H1 (cell line): Measurements from ENCODE around the gene FBXO45. TPM values are rescaled to one million over a fixed set of nuclear protein-coding genes. Genes with fewer than 3 reads are reported as not detected.
A peak's percentile ranks its signal among the peaks of the same experiment; 100 is the strongest.

ENCODE experiments used
- CTCF ChIA-PET: fragments of 300-600 bp; sonication (Branson Sonifier 250); formaldehyde crosslinking; loops from one replicate; lab custom pipeline; 2021; ENCODE audit not compliant: partially characterized antibody; lab: Charles Lee
- POLR2A ChIA-PET: fragments of 300-600 bp; sonication (Branson Sonifier 250); formaldehyde crosslinking; loops from one replicate; lab custom pipeline; 2021; ENCODE audit warnings: inconsistent platforms; ENCODE audit not compliant: partially characterized antibody; lab: Charles Lee
- DNase-seq, 2 experiments: peaks; one replicate each; pipeline versions ENCODE4 v3.0.0 to v3.0.0-alpha.2; 2010 to 2022; ENCODE audit warnings: low spot score in 2 of 2, low read depth in 1 of 2, mixed read lengths in 1 of 2
- FAIRE-seq: peaks from 2 replicates; lab custom pipeline; 2011; peaks lifted over from hg19 to GRCh38; lab: Jason Lieb, UNC
- H2AFZ ChIP-seq: 2 replicates; pipeline ENCODE4 v1.8.1; 2012; ENCODE audit warnings: low read length, inconsistent platforms
- H2AK5ac ChIP-seq: 2 replicates; pipeline ENCODE4 v1.6.1; 2013; ENCODE audit warnings: low read depth, low read length
- H2BK120ac ChIP-seq: replicated peaks from 2 replicates; pipeline ENCODE3; 2013; ENCODE audit warnings: low read depth, low read length, inconsistent platforms
- H2BK12ac ChIP-seq: 2 replicates; pipeline ENCODE4 v1.6.1; 2013; ENCODE audit warnings: low read depth, low read length
- H2BK15ac ChIP-seq: 2 replicates; pipeline ENCODE4 v1.6.1; 2013; ENCODE audit warnings: low read length
- H2BK20ac ChIP-seq: 2 replicates; pipeline ENCODE4 v1.6.1; 2013; ENCODE audit warnings: low read length
- H2BK5ac ChIP-seq: 2 replicates; pipeline ENCODE4 v1.6.1; 2013; ENCODE audit warnings: low read depth, low read length
- H3K14ac ChIP-seq: 2 replicates; pipeline ENCODE4 v1.6.1; 2013; ENCODE audit warnings: inconsistent platforms; ENCODE audit not compliant: insufficient read length
- H3K18ac ChIP-seq: 2 replicates; pipeline ENCODE4 v1.6.1; 2013; ENCODE audit warnings: low read length; ENCODE audit errors: extremely low read depth
- H3K23ac ChIP-seq: 2 replicates; pipeline ENCODE4 v1.6.1; 2013; ENCODE audit warnings: inconsistent platforms; ENCODE audit not compliant: insufficient read length
- H3K23me2 ChIP-seq: 2 replicates; pipeline ENCODE4 v1.6.1; 2013; ENCODE audit warnings: low read depth, low read length
- H3K27ac ChIP-seq: 2 replicates; pipeline ENCODE4 v1.6.1; 2011; ENCODE audit warnings: low read depth, low read length, inconsistent platforms
- H3K27me3 ChIP-seq, 4 experiments: replicated peaks in 1 of 4; 1 replicate in 1 of 4; 2 replicates in 3 of 4; pipeline versions ENCODE4 v1.6.1 to v1.8.1; 2011 to 2013; ENCODE audit warnings: low read length in 3 of 4, mild to moderate bottlenecking in 3 of 4, inconsistent platforms in 2 of 4, mixed read lengths in 2 of 4, moderate library complexity in 1 of 4; ENCODE audit not compliant: control insufficient read depth in 3 of 4, insufficient read depth in 3 of 4; ENCODE audit errors: extremely low read depth in 1 of 4
- H3K36me3 ChIP-seq, 4 experiments: 2 replicates each; pipeline versions ENCODE4 v1.6.1 to v1.8.1; 2011 to 2013; ENCODE audit warnings: mild to moderate bottlenecking in 4 of 4, low read length in 3 of 4, moderate library complexity in 2 of 4, control low read depth in 1 of 4, inconsistent platforms in 1 of 4; ENCODE audit not compliant: insufficient read depth in 4 of 4, control insufficient read depth in 2 of 4
- H3K4ac ChIP-seq: replicated peaks from 2 replicates; pipeline ENCODE3; 2013; ENCODE audit warnings: low read length, low read depth, mixed read lengths, inconsistent platforms; ENCODE audit not compliant: insufficient read length
- H3K4me1 ChIP-seq, 4 experiments: replicated peaks in 1 of 4; 1 replicate in 1 of 4; 2 replicates in 3 of 4; pipeline versions ENCODE4 v1.6.1 to v1.8.1; 2011 to 2013; ENCODE audit warnings: low read length in 3 of 4, inconsistent platforms in 2 of 4, mixed read lengths in 1 of 4; ENCODE audit not compliant: insufficient read depth in 4 of 4, control insufficient read depth in 3 of 4
- H3K4me2 ChIP-seq, 2 experiments: 2 replicates each; pipeline versions ENCODE4 v1.6.1 to v1.8.1; 2011 to 2013; ENCODE audit warnings: low read depth in 2 of 2, low read length in 2 of 2, control low read depth in 1 of 2, inconsistent platforms in 1 of 2, mild to moderate bottlenecking in 1 of 2; ENCODE audit not compliant: insufficient read depth in 1 of 2
- H3K4me3 ChIP-seq, 4 experiments: fragments of 200-600, 300-600 bp in 1 of 4; sonication (generic), shearing (Covaris generic), sonication (Bioruptor Twin) in 1 of 4; 2 replicates each; pipeline versions ENCODE4 v1.5.1 to v1.8.1; 2011 to 2016; ENCODE audit warnings: low read length in 4 of 4, low read depth in 3 of 4, control low read depth in 2 of 4, inconsistent platforms in 2 of 4, mild to moderate bottlenecking in 2 of 4, mixed read lengths in 1 of 4, moderate library complexity in 1 of 4; ENCODE audit not compliant: insufficient read depth in 2 of 4; ENCODE audit errors: extremely low read depth in 1 of 4
- H3K56ac ChIP-seq: replicated peaks from 2 replicates; pipeline ENCODE3; 2013; ENCODE audit warnings: low read depth, mild to moderate bottlenecking, mixed read lengths, low read length, inconsistent platforms; ENCODE audit not compliant: insufficient read length
- H3K79me1 ChIP-seq: 2 replicates; pipeline ENCODE4 v1.6.1; 2013; ENCODE audit warnings: low read depth, low read length, control low read depth
- H3K79me2 ChIP-seq, 2 experiments: 2 replicates each; pipeline versions ENCODE4 v1.6.1 to v1.8.1; 2012 to 2013; ENCODE audit warnings: low read length in 2 of 2, mild to moderate bottlenecking in 2 of 2, inconsistent platforms in 1 of 2; ENCODE audit not compliant: insufficient read depth in 2 of 2, control insufficient read depth in 1 of 2
- H3K9ac ChIP-seq, 4 experiments: replicated peaks in 1 of 4; 1 replicate in 1 of 4; 2 replicates in 3 of 4; pipeline versions ENCODE4 v1.6.1 to v1.8.1; 2011 to 2013; ENCODE audit warnings: low read depth in 3 of 4, low read length in 3 of 4, control low read depth in 2 of 4, mild to moderate bottlenecking in 2 of 4, moderate library complexity in 2 of 4, inconsistent platforms in 1 of 4; ENCODE audit errors: extremely low read depth in 1 of 4
- H3K9me3 ChIP-seq, 2 experiments: 2 replicates each; pipeline versions ENCODE4 v1.6.1 to v1.8.1; 2012 to 2013; ENCODE audit warnings: mild to moderate bottlenecking in 2 of 2, moderate library complexity in 2 of 2, control low read depth in 1 of 2, inconsistent platforms in 1 of 2, low read depth in 1 of 2, low read length in 1 of 2, mixed read lengths in 1 of 2; ENCODE audit not compliant: insufficient read depth in 2 of 2
- H4K20me1 ChIP-seq, 2 experiments: replicated peaks in 1 of 2; 2 replicates each; pipeline versions ENCODE3 to v1.8.1; 2011 to 2013; ENCODE audit warnings: inconsistent platforms in 2 of 2, low read length in 2 of 2, mild to moderate bottlenecking in 1 of 2; ENCODE audit not compliant: insufficient read depth in 2 of 2, control insufficient read depth in 1 of 2
- H4K5ac ChIP-seq: 2 replicates; pipeline ENCODE4 v1.6.1; 2013; ENCODE audit warnings: low read length, low read depth, mixed read lengths, inconsistent platforms; ENCODE audit not compliant: insufficient read length
- H4K8ac ChIP-seq: 2 replicates; pipeline ENCODE4 v1.8.0; 2013; ENCODE audit warnings: mild to moderate bottlenecking, moderate library complexity, low read length, inconsistent platforms; ENCODE audit not compliant: insufficient read depth; ENCODE audit errors: extremely low read depth
- H4K91ac ChIP-seq: replicated peaks from 2 replicates; pipeline ENCODE3; 2013; ENCODE audit warnings: low read length, mixed read lengths, inconsistent platforms; ENCODE audit not compliant: insufficient read length
- CREB1 ChIP-seq: IDR thresholded peaks from 2 replicates; pipeline ENCODE4 v1.6.1; 2012; ENCODE audit warnings: inconsistent platforms
- KDM1A ChIP-seq: fragments of 200-600, 300-600 bp; sonication (generic); IDR thresholded peaks from 2 replicates; pipeline ENCODE4 v1.7.1; 2016; ENCODE audit warnings: mild to moderate bottlenecking, low read length, borderline replicate concordance
- KDM4A ChIP-seq: IDR thresholded peaks from one replicate; pipeline ENCODE4 v1.7.1; 2012; ENCODE audit warnings: low read depth, mild to moderate bottlenecking, moderate library complexity, low read length, inconsistent platforms; ENCODE audit not compliant: severe bottlenecking
- RAD21 ChIP-seq, 2 experiments: IDR thresholded peaks in 1 of 2; conservative IDR thresholded peaks in 1 of 2; 2 replicates each; pipeline ENCODE4 v1.6.1; 2011; ENCODE audit warnings: low read depth in 2 of 2, low read length in 2 of 2, improper control_type of control experiment in 1 of 2, inconsistent platforms in 1 of 2, mild to moderate bottlenecking in 1 of 2, moderate library complexity in 1 of 2
- WGBS, 2 experiments: shearing (Covaris generic) in 1 of 2; methylation state at CpG; one replicate each; pipeline versions ENCODE4 v1.1.6 to v1.1.7; 2013 to 2015; ENCODE audit warnings: low lambda C conversion rate in 2 of 2, mixed read lengths in 2 of 2, inconsistent platforms in 1 of 2, low coverage in 1 of 2, missing lambda C conversion rate in 1 of 2; ENCODE audit not compliant: insufficient replicate concordance in 2 of 2, insufficient coverage in 1 of 2, insufficient read length in 1 of 2; ENCODE audit errors: extremely low coverage in 1 of 2, missing lambda C conversion rate in 1 of 2; 5-methylcytosine and 5-hydroxymethylcytosine counted together
- polyA plus RNA-seq, 7 experiments: library from polyadenylated mRNA; depleted of rRNA in 3 of 7; stranded (reverse) in 5 of 7; unstranded in 2 of 7; fragments of >200 nt in 5 of 7; fragments of 200-250 nt in 2 of 7; gene quantifications; 1 replicate in 5 of 7; 2 replicates in 1 of 7; 4 replicates in 1 of 7; pipeline versions ENCODE4 v1.2.1 to v1.2.3, GENCODE V29; 2011 to 2013; ENCODE audit warnings: missing spikeins in 2 of 7, mixed read lengths in 2 of 7
- total RNA-seq: library from RNA; stranded (reverse); fragmentation: NEBNext Ultra II Directional; extraction: Animal tissue kit (Norgen Biotek cat#: 25700); gene quantifications from 2 replicates; pipeline ENCODE4 v1.2.1, GENCODE V29; 2021
- TF ChIP-seq, protein P1 (sequence below): IDR thresholded peaks from 2 replicates; pipeline ENCODE4 v1.6.1; 2011; ENCODE audit warnings: low read depth, mild to moderate bottlenecking, low read length; ENCODE audit not compliant: insufficient read depth
- TF ChIP-seq, protein P2 (sequence below), 3 experiments: IDR thresholded peaks; 1 replicate in 2 of 3; 2 replicates in 1 of 3; pipeline versions ENCODE4 v1.5.1 to v1.6.1; 2011; ENCODE audit warnings: low read length in 3 of 3, mild to moderate bottlenecking in 3 of 3, inconsistent platforms in 2 of 3, low read depth in 1 of 3, moderate library complexity in 1 of 3; ENCODE audit not compliant: insufficient read depth in 1 of 3; ENCODE audit errors: control extremely low read depth in 1 of 3

The FBXO45 gene
- total and polyA plus RNA-seq, 2 of the 8 experiments (the other 6 are each of a cell fraction or from before 2014, with no cell fraction given): 5.2 to 19.4 TPM

DNA sequence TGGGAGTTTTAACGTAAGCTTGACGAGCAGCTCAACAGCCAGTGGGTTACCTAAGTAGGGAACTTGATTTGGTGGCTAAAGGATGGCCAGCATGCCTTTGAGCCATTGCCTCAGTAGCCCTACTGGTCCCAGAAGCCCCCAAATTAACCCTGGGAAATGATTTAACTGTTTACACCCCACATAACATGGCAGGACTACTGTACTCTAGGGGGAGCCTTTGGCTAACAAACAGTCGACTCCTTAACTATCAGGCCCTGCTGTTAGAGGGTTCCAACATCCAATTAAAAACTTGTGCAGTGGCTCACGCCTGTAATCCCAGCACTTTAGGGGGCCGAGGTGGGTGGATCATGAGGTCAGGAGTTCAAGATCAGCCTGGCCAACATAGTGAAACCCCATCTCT, 43.9 kb upstream of the FBXO45 start:
- Histone ChIP-seq H3K27ac (no peak overlapping the region), H2BK120ac (no peak overlapping the region), H3K14ac (no peak overlapping the region), H3K4me3 (no peak overlapping the region), H4K20me1 (no peaks in the 10 kb centered on the region)
- POLR2A ChIA-PET: no interaction called here
- FAIRE-seq: no peak
- TF ChIP-seq, protein P1, sequence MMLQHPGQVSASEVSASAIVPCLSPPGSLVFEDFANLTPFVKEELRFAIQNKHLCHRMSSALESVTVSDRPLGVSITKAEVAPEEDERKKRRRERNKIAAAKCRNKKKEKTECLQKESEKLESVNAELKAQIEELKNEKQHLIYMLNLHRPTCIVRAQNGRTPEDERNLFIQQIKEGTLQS: no peak
- TF ChIP-seq KDM1A: no peak
- peak; percentile 78 to 84 for TF ChIP-seq RAD21 (IDR thresholded peaks at IDR 0.05 in 1 of 2, conservative IDR thresholded peaks at IDR 0.05 in 1 of 2; ENCODE audit: low read depth in 2 of 2, low read length in 2 of 2)
- no peak for TF ChIP-seq KDM4A
- no peak for TF ChIP-seq CREB1
- TF ChIP-seq, protein P2, sequence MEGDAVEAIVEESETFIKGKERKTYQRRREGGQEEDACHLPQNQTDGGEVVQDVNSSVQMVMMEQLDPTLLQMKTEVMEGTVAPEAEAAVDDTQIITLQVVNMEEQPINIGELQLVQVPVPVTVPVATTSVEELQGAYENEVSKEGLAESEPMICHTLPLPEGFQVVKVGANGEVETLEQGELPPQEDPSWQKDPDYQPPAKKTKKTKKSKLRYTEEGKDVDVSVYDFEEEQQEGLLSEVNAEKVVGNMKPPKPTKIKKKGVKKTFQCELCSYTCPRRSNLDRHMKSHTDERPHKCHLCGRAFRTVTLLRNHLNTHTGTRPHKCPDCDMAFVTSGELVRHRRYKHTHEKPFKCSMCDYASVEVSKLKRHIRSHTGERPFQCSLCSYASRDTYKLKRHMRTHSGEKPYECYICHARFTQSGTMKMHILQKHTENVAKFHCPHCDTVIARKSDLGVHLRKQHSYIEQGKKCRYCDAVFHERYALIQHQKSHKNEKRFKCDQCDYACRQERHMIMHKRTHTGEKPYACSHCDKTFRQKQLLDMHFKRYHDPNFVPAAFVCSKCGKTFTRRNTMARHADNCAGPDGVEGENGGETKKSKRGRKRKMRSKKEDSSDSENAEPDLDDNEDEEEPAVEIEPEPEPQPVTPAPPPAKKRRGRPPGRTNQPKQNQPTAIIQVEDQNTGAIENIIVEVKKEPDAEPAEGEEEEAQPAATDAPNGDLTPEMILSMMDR (IDR thresholded peaks at IDR 0.05; ENCODE audit: control extremely low read depth in 1 of 3, insufficient read depth in 1 of 3, low read depth in 1 of 3, low read length in 3 of 3): peak in 2 of 3 experiments; percentile 63 to 64; a peak in 3 of 4 replicates
- TF ChIP-seq, all 59 proteins: peak for 2
- H4K91ac ChIP-seq: no peak overlapping the region
- H2BK20ac ChIP-seq: no peak overlapping the region
- no peaks in the 10 kb centered on the region for H3K27me3 ChIP-seq
- H4K8ac ChIP-seq: no peak overlapping the region
- H3K56ac ChIP-seq: no peak overlapping the region
- H3K9ac ChIP-seq: no peak overlapping the region
- H2BK5ac ChIP-seq: no peak overlapping the region
- no peak overlapping the region for H3K4ac ChIP-seq
- no peak overlapping the region for H3K4me2 ChIP-seq
- peaks cover 0 to 3% (median 0%) of the 10 kb centered on the region in 4 experiments; a peak in 2 of 8 replicates for H3K36me3 ChIP-seq
- H3K18ac ChIP-seq: no peak overlapping the region
- CTCF ChIA-PET: interaction anchor here (0.6 to 5.5 kb wide), 31 partner anchors 11 to 521 kb away, joined by 3 to 40 read pairs (median 4); partner anchors contain the start of genes NCBP2 and RNF168
- no peak overlapping the region for H2AK5ac ChIP-seq
- no peak overlapping the region; the same call in 1 of the 2 replicates for H2BK12ac ChIP-seq
- peaks cover 2% of the 10 kb centered on the region; the same call in 1 of the 2 replicates for H3K23me2 ChIP-seq
- no peak overlapping the region for H2BK15ac ChIP-seq
- DNase-seq: no peak
- no peak overlapping the region for H4K5ac ChIP-seq
- 65% methylated on average over 5 of the region's 5 CpGs; no CpG with 5 or more reads in 1 of the 2 experiments for WGBS, 2 experiments
- no peaks in the 10 kb centered on the region for H3K79me2 ChIP-seq
- no peaks in the 10 kb centered on the region for H3K79me1 ChIP-seq
- H3K23ac ChIP-seq: no peak overlapping the region
- H2AFZ ChIP-seq: no peak overlapping the region
- peaks cover 0 to 3% (median 1%) of the 10 kb centered on the region in 4 experiments; a peak in 2 of 7 replicates for H3K4me1 ChIP-seq
- peaks cover 25 to 27% of the 10 kb centered on the region in 2 experiments for H3K9me3 ChIP-seq
